NCI-H82 (cell line): Measurements from ENCODE around the gene SHMT1.
"Not testable (repeated sequence)": the region's sequence is repeated elsewhere in the genome, so short reads cannot be mapped to it uniquely, and the experiment has no call there.

ENCODE experiments used
- DNase-seq: peaks from one replicate; lab custom pipeline; 2025; lab: John Stamatoyannopoulos, UW

SHMT1 gene

GRCh38 chr17:18326039-18326438, 37.3 kb downstream of the SHMT1 start:
- no peak for DNase-seq

- DNase-seq = no peak
These were observed 39.0 kb downstream of the SHMT1 start for GRCh38 chr17:18324140-18325050.

GRCh38 chr17:18323507-18324139, 39.7 kb downstream of the SHMT1 start:
- DNase-seq = no peak

GRCh38 chr17:18323007-18323406, 40.3 kb downstream of the SHMT1 start:
- no peak for DNase-seq

GRCh38 chr17:18322522-18322921, 40.8 kb downstream of the SHMT1 start:
- no peak for DNase-seq

- DNase-seq = peak; percentile 55
These were observed 42.0 kb downstream of the SHMT1 start for GRCh38 chr17:18321309-18321708.

- no peak for DNase-seq
These were observed 43.0 kb downstream of the SHMT1 start for GRCh38 chr17:18320301-18320700.

GRCh38 chr17:18319604-18320256, 43.6 kb downstream of the SHMT1 start:
- DNase-seq = peak; percentile 83

- DNase-seq = no peak
These were observed 44.4 kb downstream of the SHMT1 start for GRCh38 chr17:18318771-18319450.

- DNase-seq = no peak
These were observed 45.2 kb downstream of the SHMT1 start for GRCh38 chr17:18318117-18318516.

GRCh38 chr17:18315961-18316360, 47.4 kb downstream of the SHMT1 start:
- DNase-seq = no peak

- DNase-seq = no peak
These were observed 47.8 kb downstream of the SHMT1 start for GRCh38 chr17:18315562-18315922.

- peak; percentile 99 for DNase-seq
These were observed 48.4 kb downstream of the SHMT1 start, which contains the start of the genes SMCR8 and TOP3A for GRCh38 chr17:18314731-18315561. SMCR8 (plus strand) TSS chr17:18315293; CDS start chr17:18315790, 497 bp downstream. TOP3A (minus strand) TSS chr17:18314994; CDS start chr17:18314778, 216 bp downstream.

- peak; percentile 64 for DNase-seq
These were observed 49.2 kb downstream of the SHMT1 start for GRCh38 chr17:18314059-18314730.

- DNase-seq = no peak
These were observed 54.1 kb downstream of the SHMT1 start for GRCh38 chr17:18309202-18309601.

GRCh38 chr17:18303206-18303605, 60.1 kb downstream of the SHMT1 start:
- not testable (repeated sequence) for DNase-seq

GRCh38 chr17:18300725-18301480, 62.4 kb downstream of the SHMT1 start:
- no peak for DNase-seq

- DNase-seq = not testable (repeated sequence)
These were observed 65.3 kb downstream of the SHMT1 start for GRCh38 chr17:18298061-18298460.

GRCh38 chr17:18291718-18292540, 71.4 kb downstream of the SHMT1 start:
- DNase-seq = no peak
